ENCODE data around the gene FBRSL1. TPM values are rescaled to one million over a fixed set of nuclear protein-coding genes. Genes with fewer than 3 reads are reported as not detected.

The FBRSL1 gene
- total and polyA plus RNA-seq, 2 experiments from 2014 or later = 0.63 to 4.6 TPM

DNA sequence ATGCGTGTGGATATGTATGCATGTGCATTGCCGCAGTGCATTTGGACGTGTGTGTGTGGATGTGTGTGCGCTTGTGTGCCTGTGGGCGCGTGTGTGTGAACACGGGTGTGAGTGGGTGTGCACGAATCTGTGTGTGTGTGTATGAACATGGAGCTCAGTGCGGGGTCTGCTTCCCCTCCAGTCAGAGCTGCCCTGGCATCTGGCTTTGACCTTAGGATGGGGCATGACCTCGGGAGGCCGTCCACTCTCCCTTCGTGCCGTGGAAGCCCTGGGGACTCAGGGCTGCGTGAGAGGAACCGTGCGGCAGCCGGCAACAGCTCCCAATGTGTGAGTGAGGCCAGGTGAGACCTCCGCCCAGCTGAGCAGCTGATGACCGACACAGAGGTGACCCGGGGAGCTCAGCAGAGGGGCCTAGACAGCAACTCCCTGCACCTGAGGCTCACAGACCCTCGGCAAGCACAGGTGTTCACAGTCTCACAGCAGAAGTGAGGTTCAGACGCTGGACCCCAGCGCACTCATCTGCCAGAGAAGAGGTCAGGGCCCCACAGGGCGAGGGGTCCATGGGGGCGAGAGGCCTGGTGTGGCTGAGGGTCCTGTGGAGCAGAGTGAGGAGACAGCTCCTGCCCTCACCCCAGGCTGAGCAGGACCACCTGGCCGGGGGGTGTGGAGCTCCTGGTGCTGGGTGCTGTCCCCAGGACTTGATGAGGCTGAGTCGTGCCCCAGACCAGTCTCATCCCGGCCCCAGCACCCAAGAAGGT is 33.6 kb upstream of the FBRSL1 start:
- 61% methylated on average over 27 to 28 of the region's 28 CpGs for WGBS, 2 experiments (ENCODE audit: low coverage in 1 of 2, low lambda C conversion rate in 2 of 2, missing lambda C conversion rate in 2 of 2)
- TF ChIP-seq EZH2phosphoT487 (IDR thresholded peaks at IDR 0.05; ENCODE audit: insufficient read depth, low read depth) (no peak), EZH2 (IDR thresholded peaks at IDR 0.05; ENCODE audit: insufficient read depth, poor library complexity, severe bottlenecking) (no peak)
- H3K79me2 ChIP-seq (ENCODE audit: insufficient read depth) = no peaks in the 10 kb centered on the region
- no peaks in the 10 kb centered on the region for H4K20me1 ChIP-seq (ENCODE audit: insufficient read depth)
- DNase-seq = no peak
- no peaks in the 10 kb centered on the region for H3K36me3 ChIP-seq (ENCODE audit: low read depth)
- H3K27me3 ChIP-seq (replicated peaks; ENCODE audit: insufficient read depth) = peaks cover 6% of the 10 kb centered on the region; the same call in 1 of the 2 replicates
- H3K4me3 ChIP-seq = no peak overlapping the region
- in situ Hi-C loops (cut with MboI) = no loop called here
- peaks cover 5% of the 10 kb centered on the region; the same call in 1 of the 2 replicates for H3K4me1 ChIP-seq (ENCODE audit: insufficient read depth)
- no peak overlapping the region for H3K27ac ChIP-seq
- H3K9ac ChIP-seq = no peak overlapping the region
- H3K9me3 ChIP-seq (ENCODE audit: low read depth) = no peaks in the 10 kb centered on the region
- no peak overlapping the region for H3K4me2 ChIP-seq (ENCODE audit: unreplicated experiment)
- H3F3A ChIP-seq (ENCODE audit: insufficient read depth) = no peaks in the 10 kb centered on the region
- no peaks in the 10 kb centered on the region for H3K9me2 ChIP-seq (ENCODE audit: insufficient read depth)
- H2AFZ ChIP-seq = no peak overlapping the region

DNA sequence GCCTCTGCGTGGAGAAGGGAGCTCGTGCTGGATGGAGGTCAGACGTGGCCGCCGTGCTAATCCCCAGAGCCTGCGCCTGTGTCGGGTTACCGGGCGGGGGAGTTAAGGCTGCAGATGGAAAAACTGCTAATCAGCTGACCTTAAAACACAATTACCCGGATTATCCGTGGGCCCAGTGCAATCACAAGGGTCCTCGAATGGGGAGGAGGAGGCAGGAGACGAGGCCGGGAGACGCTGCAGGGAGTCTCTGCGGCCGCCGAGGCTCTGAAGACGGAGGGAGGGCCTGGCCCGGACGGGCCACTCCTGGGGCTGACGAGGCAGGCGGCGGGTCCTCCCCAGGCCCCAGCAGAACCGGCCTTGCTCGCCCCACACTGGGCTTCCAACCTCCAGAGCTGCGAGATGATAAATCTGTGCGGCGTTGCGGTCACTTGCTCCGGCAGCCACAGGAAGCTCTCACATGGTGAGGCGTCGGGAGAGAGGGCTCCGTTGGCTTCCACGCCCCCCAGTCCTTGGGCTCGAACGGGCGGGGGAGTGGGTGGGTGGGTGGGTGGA is 32.9 kb upstream of the FBRSL1 start:
- no peak for DNase-seq
- peaks cover 5% of the 10 kb centered on the region; the same call in 1 of the 2 replicates for H3K4me1 ChIP-seq (ENCODE audit: insufficient read depth)
- H2AFZ ChIP-seq = no peak overlapping the region
- 41 to 59% methylated on average over 32 to 38 of the region's 38 CpGs for WGBS, 2 experiments (ENCODE audit: low coverage in 1 of 2, low lambda C conversion rate in 2 of 2, missing lambda C conversion rate in 2 of 2)
- no peak overlapping the region for H3K4me2 ChIP-seq (ENCODE audit: unreplicated experiment)
- in situ Hi-C loops (cut with MboI) = no loop called here
- H4K20me1 ChIP-seq (ENCODE audit: insufficient read depth) = no peaks in the 10 kb centered on the region
- no peaks in the 10 kb centered on the region for H3F3A ChIP-seq (ENCODE audit: insufficient read depth)
- H3K9me2 ChIP-seq (ENCODE audit: insufficient read depth) = no peaks in the 10 kb centered on the region
- H3K27me3 ChIP-seq (replicated peaks; ENCODE audit: insufficient read depth) = peaks cover 2% of the 10 kb centered on the region; the same call in 1 of the 2 replicates
- no peak overlapping the region for H3K9ac ChIP-seq
- H3K9me3 ChIP-seq (ENCODE audit: low read depth) = no peaks in the 10 kb centered on the region
- no peaks in the 10 kb centered on the region for H3K79me2 ChIP-seq (ENCODE audit: insufficient read depth)
- no peaks in the 10 kb centered on the region for H3K36me3 ChIP-seq (ENCODE audit: low read depth)
- TF ChIP-seq EZH2 (IDR thresholded peaks at IDR 0.05; ENCODE audit: insufficient read depth, poor library complexity, severe bottlenecking) (no peak), EZH2phosphoT487 (IDR thresholded peaks at IDR 0.05; ENCODE audit: insufficient read depth, low read depth) (no peak)
- no peak overlapping the region for H3K27ac ChIP-seq
- no peak overlapping the region for H3K4me3 ChIP-seq

DNA sequence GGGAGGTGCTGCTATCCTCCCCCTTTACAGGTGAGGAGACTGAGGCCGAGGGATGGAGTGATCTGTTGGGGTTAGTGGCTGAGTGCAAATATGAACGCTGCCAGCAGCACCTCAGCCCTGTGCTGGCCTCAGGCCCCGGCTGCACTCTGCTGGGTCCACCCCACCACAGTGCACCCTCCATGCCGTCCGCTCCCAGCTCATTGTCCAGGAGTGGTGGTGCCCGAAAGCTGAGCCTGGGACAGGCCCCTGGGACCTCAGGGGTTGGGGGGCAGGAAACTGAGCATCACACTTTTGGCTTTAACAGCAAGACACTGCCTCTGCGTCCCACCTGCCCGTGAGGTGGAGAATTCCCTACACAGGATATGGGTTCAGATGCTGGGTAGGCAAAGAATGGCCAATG is 31.5 kb upstream of the FBRSL1 start:
- Histone ChIP-seq H3K79me2 (ENCODE audit: insufficient read depth) (no peaks in the 10 kb centered on the region), H3K4me3 (no peak overlapping the region), H3F3A (ENCODE audit: insufficient read depth) (no peaks in the 10 kb centered on the region), H3K9me2 (ENCODE audit: insufficient read depth) (no peaks in the 10 kb centered on the region), H3K27me3 (replicated peaks; ENCODE audit: insufficient read depth) (no peaks in the 10 kb centered on the region), H3K27ac (no peak overlapping the region), H2AFZ (no peak overlapping the region), H3K4me1 (ENCODE audit: insufficient read depth) (peaks cover 5% of the 10 kb centered on the region; the same call in 1 of the 2 replicates), H3K9me3 (ENCODE audit: low read depth) (no peaks in the 10 kb centered on the region), H3K36me3 (ENCODE audit: low read depth) (no peaks in the 10 kb centered on the region), H3K9ac (no peak overlapping the region), H3K4me2 (ENCODE audit: unreplicated experiment) (no peak overlapping the region), H4K20me1 (ENCODE audit: insufficient read depth) (no peaks in the 10 kb centered on the region)
- TF ChIP-seq EZH2 (IDR thresholded peaks at IDR 0.05; ENCODE audit: insufficient read depth, poor library complexity, severe bottlenecking) (no peak), EZH2phosphoT487 (IDR thresholded peaks at IDR 0.05; ENCODE audit: insufficient read depth, low read depth) (no peak)
- no peak for DNase-seq
- in situ Hi-C loops (cut with MboI) = no loop called here
- WGBS, 2 experiments (ENCODE audit: low coverage in 1 of 2, low lambda C conversion rate in 2 of 2, missing lambda C conversion rate in 2 of 2) = 77 to 84% methylated on average over 7 to 8 of the region's 8 CpGs

DNA sequence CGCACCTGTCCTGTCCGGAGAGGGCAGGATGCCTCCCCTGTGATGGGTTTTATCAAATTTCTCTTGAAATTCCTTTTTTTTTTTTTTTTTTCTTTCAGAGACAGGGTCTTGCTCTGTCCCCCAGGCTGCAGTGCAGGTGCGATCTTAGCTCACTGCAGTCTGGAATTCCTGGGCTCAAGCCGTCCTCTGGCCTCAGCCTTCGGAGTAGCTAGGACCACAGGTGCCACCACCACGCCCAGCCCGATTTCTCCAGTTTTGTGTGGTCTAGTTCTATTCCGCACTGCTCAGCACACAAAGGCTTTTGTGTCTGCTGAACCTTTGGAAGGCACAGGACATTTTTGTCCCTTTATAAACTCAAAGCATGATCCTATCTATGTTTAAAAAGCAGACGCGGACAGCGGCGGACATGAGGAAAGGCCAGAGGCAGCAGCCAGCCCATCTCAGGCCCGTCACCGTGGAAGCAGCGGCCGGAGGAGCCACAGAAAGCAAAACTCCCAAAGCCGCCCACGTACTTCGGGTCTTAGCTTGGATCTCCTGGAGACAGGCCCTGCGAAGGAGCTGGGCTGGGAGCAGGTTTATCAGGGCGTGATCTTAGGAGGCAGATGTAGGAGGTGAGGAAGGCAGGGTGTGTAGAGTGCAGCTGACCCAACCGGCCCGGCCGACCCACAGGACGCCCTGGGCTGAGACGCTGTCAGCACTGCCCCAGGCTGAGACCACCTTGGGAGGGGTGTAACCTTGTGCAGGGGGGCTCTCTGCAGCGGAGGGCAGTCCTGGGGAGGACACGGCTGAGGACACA is 30.9 kb upstream of the FBRSL1 start:
- H3K9ac ChIP-seq = no peak overlapping the region
- H3K4me2 ChIP-seq (ENCODE audit: unreplicated experiment) = no peak overlapping the region
- H3K27ac ChIP-seq = no peak overlapping the region
- H2AFZ ChIP-seq = no peak overlapping the region
- TF ChIP-seq EZH2 (IDR thresholded peaks at IDR 0.05; ENCODE audit: insufficient read depth, poor library complexity, severe bottlenecking) (no peak), EZH2phosphoT487 (IDR thresholded peaks at IDR 0.05; ENCODE audit: insufficient read depth, low read depth) (no peak)
- 65 to 70% methylated on average over 28 of the region's 28 CpGs for WGBS, 2 experiments (ENCODE audit: low coverage in 1 of 2, low lambda C conversion rate in 2 of 2, missing lambda C conversion rate in 2 of 2)
- H3F3A ChIP-seq (ENCODE audit: insufficient read depth) = no peaks in the 10 kb centered on the region
- H3K9me3 ChIP-seq (ENCODE audit: low read depth) = no peaks in the 10 kb centered on the region
- H3K4me1 ChIP-seq (ENCODE audit: insufficient read depth) = peaks cover 1% of the 10 kb centered on the region; the same call in 1 of the 2 replicates
- H3K4me3 ChIP-seq = no peak overlapping the region
- no peaks in the 10 kb centered on the region for H3K27me3 ChIP-seq (replicated peaks; ENCODE audit: insufficient read depth)
- H3K36me3 ChIP-seq (ENCODE audit: low read depth) = no peaks in the 10 kb centered on the region
- in situ Hi-C loops (cut with MboI) = no loop called here
- H3K9me2 ChIP-seq (ENCODE audit: insufficient read depth) = no peaks in the 10 kb centered on the region
- H4K20me1 ChIP-seq (ENCODE audit: insufficient read depth) = no peaks in the 10 kb centered on the region
- no peak for DNase-seq
- H3K79me2 ChIP-seq (ENCODE audit: insufficient read depth) = no peaks in the 10 kb centered on the region

Measured in GM23248 (cell line).